Lower lobe of right lung (tissue), 2 donors: Measurements from ENCODE around the gene ADIPOR2. TPM values are rescaled to one million over a fixed set of nuclear protein-coding genes. Genes with fewer than 3 reads are reported as not detected.

Source experiments
- ATAC-seq, 2 donors: fragments of 200-7000 bp; cut with Tn5 transposase; one replicate each; pipeline ENCODE4 v1.9.1; 2020 to 2022; ENCODE audit warnings: mild to moderate bottlenecking in 2 of 2, moderate library complexity in 2 of 2
- DNase-seq: peaks from one replicate; pipeline ENCODE4 v3.0.0-alpha.2; 2020
- H3K27ac ChIP-seq: fragments of 200-600 bp; one replicate; pipeline ENCODE4 v1.8.0; 2022
- H3K27me3 ChIP-seq: fragments of 200-600 bp; one replicate; pipeline ENCODE4 v1.8.0; 2022; ENCODE audit warnings: low read depth
- H3K36me3 ChIP-seq: fragments of 200-600 bp; one replicate; pipeline ENCODE4 v1.8.0; 2022; ENCODE audit warnings: mild to moderate bottlenecking
- H3K4me1 ChIP-seq: fragments of 200-600 bp; one replicate; pipeline ENCODE4 v1.8.0; 2022
- H3K4me3 ChIP-seq: fragments of 200-600 bp; one replicate; pipeline ENCODE4 v1.8.0; 2022; ENCODE audit warnings: mild to moderate bottlenecking
- H3K9me3 ChIP-seq: fragments of 200-600 bp; one replicate; pipeline ENCODE4 v1.8.0; 2022
- intact Hi-C: fragments of 100-400 bp; cut with DNase I; formaldehyde crosslinking; loops from one replicate; pipeline ENCODE4 v1.11.0; 2022
- total RNA-seq: library from RNA; stranded (reverse); fragmentation: NEBNext Ultra II Directional; extraction: Animal tissue kit (Norgen Biotek cat#: 25700); gene quantifications from one replicate; pipeline ENCODE4 v1.2.1, GENCODE V29; 2021
- TF ChIP-seq, protein P1 (sequence below): fragments of 200-600 bp; IDR thresholded peaks from one replicate; pipeline ENCODE4 v1.8.0; 2022; ENCODE audit warnings: antibody characterized with exemption, mild to moderate bottlenecking
- donor health status: DM: no; HTN: yes; CAD: no; lungs with severe emphysema.

ADIPOR2 gene
- total RNA-seq, 1 donor from 2014 or later, result 83.8 TPM

DNA sequence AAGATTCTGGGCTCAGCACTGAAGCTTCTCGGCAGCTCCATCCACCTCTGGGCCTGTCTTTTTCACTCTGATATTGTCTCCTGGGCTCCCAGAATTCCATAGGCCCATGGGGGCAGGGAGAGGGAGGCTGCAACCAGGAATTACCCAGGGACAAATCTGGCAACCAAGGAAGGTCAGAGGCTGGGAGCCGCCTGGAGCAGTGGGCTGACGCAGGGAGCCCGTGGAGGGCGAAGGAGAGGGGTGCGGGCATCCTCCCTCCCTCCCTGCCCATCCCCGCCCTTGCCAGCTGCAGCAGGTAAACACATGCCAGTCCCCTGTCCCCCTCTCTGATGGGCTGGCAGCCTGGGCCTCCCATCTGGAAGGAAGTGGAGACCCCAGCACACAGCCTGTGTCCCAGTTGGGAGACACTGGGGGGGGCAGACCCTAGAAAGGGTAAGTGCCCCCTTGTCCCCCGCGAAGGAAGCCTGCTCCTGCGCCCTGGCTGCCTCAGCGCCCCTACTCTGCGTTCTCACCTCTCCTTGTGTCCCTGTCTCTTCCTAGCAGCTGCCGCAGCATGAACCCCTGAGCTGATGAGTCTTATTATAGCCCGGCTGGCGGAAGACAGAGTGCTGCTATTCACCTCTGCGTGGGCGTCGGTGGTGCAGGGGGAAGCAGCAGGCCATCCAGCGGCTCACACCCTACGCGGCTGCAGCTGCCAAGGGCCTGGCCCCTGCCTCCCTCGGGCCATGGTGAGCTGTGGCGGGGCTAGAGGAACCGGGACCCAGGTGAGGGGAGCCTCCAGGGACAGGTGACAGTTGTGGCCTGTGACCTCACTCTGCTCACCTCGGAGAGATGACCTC lies 136.2 kb downstream of the ADIPOR2 start:
- no peaks in the 10 kb centered on the region for H3K9me3 ChIP-seq
- TF ChIP-seq, protein P1, sequence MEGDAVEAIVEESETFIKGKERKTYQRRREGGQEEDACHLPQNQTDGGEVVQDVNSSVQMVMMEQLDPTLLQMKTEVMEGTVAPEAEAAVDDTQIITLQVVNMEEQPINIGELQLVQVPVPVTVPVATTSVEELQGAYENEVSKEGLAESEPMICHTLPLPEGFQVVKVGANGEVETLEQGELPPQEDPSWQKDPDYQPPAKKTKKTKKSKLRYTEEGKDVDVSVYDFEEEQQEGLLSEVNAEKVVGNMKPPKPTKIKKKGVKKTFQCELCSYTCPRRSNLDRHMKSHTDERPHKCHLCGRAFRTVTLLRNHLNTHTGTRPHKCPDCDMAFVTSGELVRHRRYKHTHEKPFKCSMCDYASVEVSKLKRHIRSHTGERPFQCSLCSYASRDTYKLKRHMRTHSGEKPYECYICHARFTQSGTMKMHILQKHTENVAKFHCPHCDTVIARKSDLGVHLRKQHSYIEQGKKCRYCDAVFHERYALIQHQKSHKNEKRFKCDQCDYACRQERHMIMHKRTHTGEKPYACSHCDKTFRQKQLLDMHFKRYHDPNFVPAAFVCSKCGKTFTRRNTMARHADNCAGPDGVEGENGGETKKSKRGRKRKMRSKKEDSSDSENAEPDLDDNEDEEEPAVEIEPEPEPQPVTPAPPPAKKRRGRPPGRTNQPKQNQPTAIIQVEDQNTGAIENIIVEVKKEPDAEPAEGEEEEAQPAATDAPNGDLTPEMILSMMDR, result no peak
- ATAC-seq (no peak), DNase-seq (no peak)
- intact Hi-C loops, result no loop called here
- H3K4me1 ChIP-seq, result no peaks in the 10 kb centered on the region
- H3K27me3 ChIP-seq, result peaks cover 53% of the 10 kb centered on the region
- H3K4me3 ChIP-seq, result no peak overlapping the region
- H3K27ac ChIP-seq, result no peak overlapping the region
- H3K36me3 ChIP-seq, result no peaks in the 10 kb centered on the region

DNA sequence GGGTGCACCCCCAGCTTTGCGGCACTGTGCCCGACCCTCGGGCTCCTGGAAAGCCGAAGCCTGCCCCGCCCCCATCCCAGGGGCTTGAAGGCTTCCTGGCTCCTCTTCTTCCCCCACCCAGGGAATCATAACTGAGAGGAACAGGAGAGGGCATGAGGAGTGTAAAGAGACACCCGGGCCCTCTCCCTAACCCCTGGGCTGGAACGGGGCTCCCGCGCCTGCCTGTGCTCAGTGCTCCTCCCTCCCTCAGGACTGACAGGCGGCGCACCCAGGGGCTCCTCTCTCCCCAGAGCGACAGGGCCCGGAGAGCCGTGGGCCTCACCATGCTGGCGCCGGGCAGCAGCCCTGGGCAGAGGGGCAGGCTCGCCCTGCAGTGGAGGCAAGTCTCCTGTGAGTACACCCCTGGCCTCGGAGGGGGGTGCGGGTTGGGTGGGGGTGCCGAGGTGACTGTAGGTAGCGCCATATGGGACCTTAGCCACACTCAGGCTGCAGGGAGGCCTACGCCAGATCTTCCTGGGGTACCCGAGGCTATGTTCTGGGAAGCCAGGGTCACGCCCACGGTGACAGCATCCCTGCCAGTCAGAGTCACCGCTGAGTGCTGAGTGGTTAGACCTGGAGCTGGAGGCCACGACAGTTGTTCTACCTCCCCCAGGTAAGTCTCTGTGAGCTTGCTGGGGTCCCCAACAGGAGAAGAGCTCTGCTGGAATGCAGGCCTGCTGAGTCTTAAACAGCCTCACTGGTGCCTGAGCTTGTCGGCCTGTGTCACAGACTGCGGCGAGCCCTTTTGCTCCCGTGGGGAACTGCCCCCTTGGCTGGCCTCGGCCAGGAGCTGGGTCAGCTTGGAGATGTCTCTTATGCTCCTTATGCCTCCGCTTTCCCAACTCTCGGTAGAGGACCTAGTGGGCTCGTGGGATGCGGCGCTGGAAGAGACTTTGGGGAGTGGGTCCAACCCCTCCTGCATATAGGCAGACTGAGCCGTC lies 137.2 kb downstream of the ADIPOR2 start:
- Histone ChIP-seq H3K27me3 (peaks cover 53% of the 10 kb centered on the region), H3K4me3 (no peak overlapping the region), H3K9me3 (no peaks in the 10 kb centered on the region), H3K4me1 (no peaks in the 10 kb centered on the region), H3K36me3 (no peaks in the 10 kb centered on the region), H3K27ac (no peak overlapping the region)
- TF ChIP-seq, protein P1, result no peak
- no peak for ATAC-seq
- DNase-seq, result peak; percentile 37
- intact Hi-C loops, result no loop called here

GRCh38 chr12:1828856-1829255 lies 138.0 kb downstream of the ADIPOR2 start:
- Histone ChIP-seq H3K4me3 (no peak overlapping the region), H3K36me3 (no peaks in the 10 kb centered on the region), H3K27me3 (peaks cover 48% of the 10 kb centered on the region), H3K4me1 (no peaks in the 10 kb centered on the region), H3K27ac (no peak overlapping the region), H3K9me3 (no peaks in the 10 kb centered on the region)
- intact Hi-C loops, result no loop called here
- TF ChIP-seq, protein P1, result no peak
- ATAC-seq, result no peak
- DNase-seq, result peak; percentile 11

- intact Hi-C loops, result no loop called here
Observed at GRCh38 chr12:1829306-1829900, 138.5 kb downstream of the ADIPOR2 start.

More at GRCh38 chr12:1829306-1829900, 138.5 kb downstream of the ADIPOR2 start:
- H3K27me3 ChIP-seq, result peaks cover 48% of the 10 kb centered on the region
- no peak overlapping the region for H3K27ac ChIP-seq
- H3K4me3 ChIP-seq, result no peak overlapping the region
- H3K36me3 ChIP-seq, result no peaks in the 10 kb centered on the region
- TF ChIP-seq, protein P1, result no peak
- ATAC-seq (no peak), DNase-seq (peak; percentile 40)
- H3K4me1 ChIP-seq, result no peaks in the 10 kb centered on the region
- no peaks in the 10 kb centered on the region for H3K9me3 ChIP-seq
